Sigmoid colon (tissue), 7 donors: Measurements from ENCODE around the gene ENPP7. TPM values are rescaled to one million over a fixed set of nuclear protein-coding genes. Genes with fewer than 3 reads are reported as not detected.

Experiments
- DNase-seq: peaks from one replicate; pipeline ENCODE4 v3.0.0-alpha.2; 2019
- H3K27ac ChIP-seq, 4 donors: fragments of 200-600 bp; sonication (generic); one replicate each; pipeline ENCODE4 v1.5.1; 2016 to 2019; ENCODE audit warnings: mild to moderate bottlenecking in 1 of 4
- H3K27me3 ChIP-seq, 3 donors: fragments of 200-600 bp; sonication (generic); one replicate each; pipeline ENCODE4 v1.5.1; 2019; ENCODE audit warnings: mild to moderate bottlenecking in 1 of 3
- H3K36me3 ChIP-seq, 4 donors: fragments of 200-600 bp; sonication (generic); one replicate each; pipeline ENCODE4 v1.5.1; 2016 to 2019
- H3K4me1 ChIP-seq, 4 donors: fragments of 200-600 bp; sonication (generic); one replicate each; pipeline ENCODE4 v1.5.1; 2017 to 2019
- H3K4me3 ChIP-seq, 4 donors: fragments of 200-600 bp; sonication (generic); one replicate each; pipeline ENCODE4 v1.5.1; 2017 to 2019; ENCODE audit warnings: mild to moderate bottlenecking in 2 of 4, moderate library complexity in 1 of 4
- H3K9me3 ChIP-seq, 4 donors: fragments of 200-600 bp in 3 of 4; sonication (generic) in 3 of 4; one replicate each; pipeline versions ENCODE4 v1.5.1 to v1.6.1; 2013 to 2019
- CTCF ChIP-seq, 4 experiments: fragments of 450-650 bp in 3 of 4; fragments of 200-600 bp in 1 of 4; IDR thresholded peaks; one replicate each; pipeline ENCODE4 v1.5.1; 2016 to 2019; ENCODE audit warnings: antibody characterized with exemption in 4 of 4, mild to moderate bottlenecking in 3 of 4, moderate library complexity in 2 of 4
- EP300 ChIP-seq, 4 donors: sonication (generic); formaldehyde crosslinking; IDR thresholded peaks; one replicate each; pipeline ENCODE4 v1.6.1; 2017; ENCODE audit warnings: antibody characterized with exemption in 4 of 4
- POLR2A ChIP-seq, 2 donors: fragments of 450-650 bp; IDR thresholded peaks; one replicate each; pipeline ENCODE4 v1.6.1; 2016; ENCODE audit warnings: antibody characterized with exemption in 2 of 2, mild to moderate bottlenecking in 2 of 2, moderate library complexity in 2 of 2
- POLR2AphosphoS5 ChIP-seq, 4 donors: sonication (generic); formaldehyde crosslinking; IDR thresholded peaks; one replicate each; pipeline ENCODE4 v1.6.1; 2017; ENCODE audit warnings: antibody characterized with exemption in 4 of 4
- WGBS, 2 donors: extraction: QIAGEN DNeasy Blood & Tissue Kit; methylation state at CpG; one replicate each; pipeline ENCODE4 v1.1.7; 2013; 5-methylcytosine and 5-hydroxymethylcytosine counted together
- intact Hi-C: fragments of 100-400 bp; cut with DNase I; formaldehyde crosslinking; loops from one replicate; pipeline ENCODE4 v1.15.1; 2023
- polyA plus RNA-seq, 3 donors: library from polyadenylated mRNA; stranded (reverse); fragments of 200-250 nt; gene quantifications; one replicate each; pipeline ENCODE4 v1.2.3, GENCODE V29; 2013
- total RNA-seq, 4 donors: library from RNA; depleted of rRNA; stranded (reverse); fragments of >200 nt; gene quantifications; one replicate each; pipeline ENCODE4 v1.1.0, GENCODE V29; 2016
- donor health status: healthy with polysubstance abuse.
- donor health status: Bipolar disorder and iron deficiency.
- donor health status: healthy.

The ENPP7 gene
- total and polyA plus RNA-seq, 7 donors, result not detected

DNA sequence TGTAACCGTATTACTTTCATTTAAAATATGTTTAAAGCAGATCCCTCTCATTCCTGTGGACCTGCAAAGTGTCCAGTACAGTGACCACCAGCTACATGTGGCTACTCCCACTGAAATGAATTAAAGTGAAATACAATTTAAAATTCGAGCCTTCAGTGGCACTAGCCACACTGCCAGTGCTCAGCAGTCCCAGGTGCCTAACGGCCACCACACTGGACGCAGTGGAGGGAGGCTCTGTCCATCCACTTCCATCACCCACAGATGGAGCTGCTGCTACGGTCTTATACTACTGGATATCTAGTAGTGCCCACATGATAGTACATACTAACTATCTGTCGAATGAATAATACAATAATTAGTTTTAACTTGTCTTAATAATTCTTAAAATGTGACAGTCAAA, 44.9 kb downstream of the ENPP7 start:
- H3K36me3 ChIP-seq, result no peaks in the 10 kb centered on the region
- peaks cover 0 to 25% (median 18%) of the 10 kb centered on the region in 4 donors for H3K4me1 ChIP-seq
- no peak overlapping the region for H3K27ac ChIP-seq
- intact Hi-C loops, result loop anchor here (5.0 kb wide), 1 partner anchor 62 kb away; the partner anchor contains the start of gene CBX4
- TF ChIP-seq CTCF (IDR thresholded peaks at IDR 0.05), result no peak
- TF ChIP-seq EP300 (IDR thresholded peaks at IDR 0.05), result no peak
- TF ChIP-seq POLR2A (IDR thresholded peaks at IDR 0.05), result no peak
- no peak for TF ChIP-seq POLR2AphosphoS5 (IDR thresholded peaks at IDR 0.05)
- no peaks in the 10 kb centered on the region for H3K9me3 ChIP-seq
- H3K4me3 ChIP-seq, result no peak overlapping the region
- peaks cover 30 to 82% (median 71%) of the 10 kb centered on the region in 3 donors for H3K27me3 ChIP-seq
- WGBS, 2 donors, result 64 to 89% methylated on average over 6 of the region's 6 CpGs
- no peak for DNase-seq

GRCh38 chr17:79776376-79777119, 45.8 kb downstream of the ENPP7 start:
- Histone ChIP-seq H3K4me3 (peak overlapping the region in 1 of 4 donors; percentile 62), H3K4me1 (peaks cover 0 to 25% (median 18%) of the 10 kb centered on the region in 4 donors), H3K27me3 (peaks cover 30 to 91% (median 75%) of the 10 kb centered on the region in 3 donors), H3K9me3 (no peaks in the 10 kb centered on the region), H3K27ac (peak overlapping the region in 2 of 4 donors; percentile 14 to 28), H3K36me3 (no peaks in the 10 kb centered on the region)
- peak; percentile 4 to 66 (median 52) for TF ChIP-seq POLR2AphosphoS5 (IDR thresholded peaks at IDR 0.05)
- no peak for TF ChIP-seq EP300 (IDR thresholded peaks at IDR 0.05)
- no peak for TF ChIP-seq POLR2A (IDR thresholded peaks at IDR 0.05)
- no peak for DNase-seq
- WGBS, 2 donors, result 11 to 45% methylated on average over 11 of the region's 11 CpGs
- intact Hi-C loops, result loop anchor here (5.0 kb wide), 1 partner anchor 61 kb away; the partner anchor contains the start of gene CBX4

DNA sequence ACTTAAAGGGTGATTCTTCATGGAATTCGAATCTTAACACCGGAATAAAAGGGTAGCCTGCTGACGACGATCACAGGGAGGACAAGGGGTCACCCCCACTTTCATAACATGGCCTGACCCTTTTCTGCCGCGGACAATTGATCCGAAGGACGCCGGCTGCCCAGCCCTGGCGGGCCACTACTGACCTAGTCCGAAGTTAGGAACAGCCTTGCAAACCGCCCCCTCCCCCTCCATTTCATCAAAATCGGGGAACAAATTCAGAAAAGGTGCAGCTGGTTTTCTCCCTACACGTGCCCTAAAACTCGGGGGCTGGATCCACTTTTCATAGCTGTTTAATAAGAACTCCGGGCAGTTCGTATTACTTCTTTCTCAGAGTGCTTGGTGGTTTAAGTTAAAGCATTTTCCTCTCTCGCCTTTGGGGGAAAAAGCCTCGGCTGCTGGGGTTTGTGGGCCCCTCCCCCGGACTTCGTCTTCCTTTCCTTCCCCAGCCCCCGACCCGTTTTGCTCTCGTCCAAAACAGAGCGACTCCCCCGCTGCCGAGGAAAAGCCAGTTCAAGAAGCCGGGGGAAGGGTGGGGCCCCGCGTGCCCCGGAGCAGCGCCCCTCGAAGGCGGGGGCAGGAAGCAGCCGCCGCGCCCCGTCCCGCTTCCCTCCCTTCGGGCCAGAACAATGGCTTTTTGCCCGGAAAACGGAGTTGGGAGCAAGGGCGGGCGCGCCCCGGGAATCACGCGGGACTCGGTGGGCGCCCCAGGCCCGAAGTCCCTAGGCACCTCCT, 46.6 kb downstream of the ENPP7 start:
- WGBS, 2 donors, result 2 to 4% methylated on average over 51 of the region's 51 CpGs
- Histone ChIP-seq H3K4me1 (peaks cover 0 to 25% (median 18%) of the 10 kb centered on the region in 4 donors), H3K36me3 (no peaks in the 10 kb centered on the region), H3K4me3 (peak overlapping the region; percentile 36 to 62 (median 52)), H3K27ac (peak overlapping the region; percentile 14 to 54 (median 34)), H3K9me3 (no peaks in the 10 kb centered on the region), H3K27me3 (peaks cover 34 to 95% (median 82%) of the 10 kb centered on the region in 3 donors)
- TF ChIP-seq POLR2AphosphoS5 (IDR thresholded peaks at IDR 0.05), result peak in 1 of 4 donors; percentile 38
- TF ChIP-seq EP300 (IDR thresholded peaks at IDR 0.05), result no peak
- peak; percentile 80 for DNase-seq
- intact Hi-C loops, result loop anchor here (5.0 kb wide), 1 partner anchor 60 kb away; the partner anchor contains the start of gene CBX4

GRCh38 chr17:79777894-79778503, 47.3 kb downstream of the ENPP7 start, which contains the start of gene CBX2:
Gene CBX2 (plus strand): TSS chr17:79778148. CDS start chr17:79778236, 88 bp downstream.
- peak; percentile 86 for DNase-seq
- Histone ChIP-seq H3K27ac (peak within 1 kb of the TSS; percentile 14 to 54 (median 34)), H3K36me3 (no peaks in the 10 kb centered on the region), H3K4me3 (peak within 1 kb of the TSS; percentile 36 to 62 (median 54)), H3K27me3 (peaks cover 34 to 94% (median 85%) of the 10 kb centered on the region in 3 donors), H3K9me3 (no peaks in the 10 kb centered on the region), H3K4me1 (peaks cover 0 to 25% (median 18%) of the 10 kb centered on the region in 4 donors)
- intact Hi-C loops, result loop anchor here (2.0 to 5.0 kb wide), 2 partner anchors 15 to 59 kb away; partner anchors contain the start of gene CBX4
- TF ChIP-seq POLR2A (IDR thresholded peaks at IDR 0.05), result no peak
- no peak for TF ChIP-seq EP300 (IDR thresholded peaks at IDR 0.05)
- no peak for TF ChIP-seq CTCF (IDR thresholded peaks at IDR 0.05)
- no peak for TF ChIP-seq POLR2AphosphoS5 (IDR thresholded peaks at IDR 0.05)
- 1% methylated on average over 96 of the region's 96 CpGs for WGBS, 2 donors

DNA sequence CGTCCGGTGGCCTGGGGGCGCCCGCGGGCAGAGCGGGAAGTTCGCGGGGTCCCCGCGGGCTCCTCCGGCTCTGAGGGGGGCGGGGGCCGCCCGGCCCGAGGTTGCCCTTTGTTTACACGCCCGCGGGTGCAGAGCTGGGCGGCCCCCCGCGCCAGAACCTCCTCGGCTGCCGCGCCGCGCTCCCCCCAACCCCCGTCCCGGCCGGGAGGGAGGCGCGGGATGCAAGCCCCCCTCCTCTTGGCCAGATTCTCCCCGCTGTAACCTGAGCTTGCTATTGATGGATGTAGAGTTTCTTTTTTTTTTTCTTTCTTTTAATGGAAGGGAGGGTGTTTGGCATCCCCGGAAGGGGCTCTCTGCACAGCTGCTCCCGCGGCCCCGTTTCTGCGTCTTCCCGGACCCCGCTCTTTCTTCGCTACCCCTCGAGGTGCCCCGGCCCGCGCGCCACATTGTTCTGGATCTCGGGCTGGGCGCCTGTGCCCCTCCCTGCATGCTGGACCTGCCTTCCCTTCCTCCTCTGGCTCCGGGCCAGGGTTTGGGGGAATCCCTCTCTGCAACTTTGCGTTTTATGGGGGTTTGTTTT, 47.9 kb downstream of the ENPP7 start:
- H3K4me3 ChIP-seq, result peak overlapping the region; percentile 21 to 62 (median 54)
- DNase-seq, result peak; percentile 66
- intact Hi-C loops, result loop anchor here (2.0 to 5.0 kb wide), 2 partner anchors 14 to 59 kb away; partner anchors contain the start of gene CBX4

More for the DNA sequence above, 47.9 kb downstream of the ENPP7 start:
- H3K9me3 ChIP-seq, result no peaks in the 10 kb centered on the region
- H3K27me3 ChIP-seq, result peaks cover 34 to 90% (median 83%) of the 10 kb centered on the region in 3 donors
- peaks cover 0 to 25% (median 18%) of the 10 kb centered on the region in 4 donors for H3K4me1 ChIP-seq
- TF ChIP-seq EP300 (IDR thresholded peaks at IDR 0.05) (no peak), POLR2A (IDR thresholded peaks at IDR 0.05) (no peak), POLR2AphosphoS5 (IDR thresholded peaks at IDR 0.05) (no peak), CTCF (IDR thresholded peaks at IDR 0.05) (no peak)
- 1% methylated on average over 49 of the region's 49 CpGs for WGBS, 2 donors
- peak overlapping the region in 1 of 4 donors; percentile 31 for H3K27ac ChIP-seq
- H3K36me3 ChIP-seq, result no peaks in the 10 kb centered on the region
